HG02588 (cell line): ENCODE data around the gene ADAM15.

ENCODE experiments used
- ATAC-seq: cut with Tn5 transposase; IDR thresholded peaks from one replicate; pipeline ENCODE4 v1.9.1; 2021; ENCODE audit warnings: mild to moderate bottlenecking, moderate library complexity; ENCODE audit not compliant: unreplicated experiment

Gene ADAM15

GRCh38 chr1:155070721-155071569 is 19.8 kb downstream of the ADAM15 start:
- peak; percentile 57 for ATAC-seq

DNA sequence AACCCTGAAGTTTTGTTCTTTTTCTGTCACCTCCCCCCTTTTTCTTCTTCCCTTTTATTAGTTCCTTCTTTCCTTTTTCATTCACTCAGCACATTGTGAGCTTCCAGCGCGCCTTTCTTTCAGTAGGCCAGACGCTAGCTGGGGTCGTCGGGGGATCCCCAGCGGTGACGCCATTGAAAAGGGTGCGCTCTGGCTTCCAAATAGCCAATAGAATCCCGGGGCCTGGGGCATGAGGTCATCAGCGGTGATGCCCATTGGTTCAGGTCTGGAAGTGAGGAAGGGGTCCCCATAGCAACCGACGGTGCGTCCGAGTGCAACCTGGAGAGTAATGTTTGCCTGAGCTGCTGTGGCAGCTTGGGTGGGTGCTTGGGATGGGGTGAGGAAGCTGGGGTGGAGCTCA is 20.6 kb downstream of the ADAM15 start:
- ATAC-seq: no peak

GRCh38 chr1:155072531-155073289 is 21.6 kb downstream of the ADAM15 start:
- ATAC-seq: no peak

DNA sequence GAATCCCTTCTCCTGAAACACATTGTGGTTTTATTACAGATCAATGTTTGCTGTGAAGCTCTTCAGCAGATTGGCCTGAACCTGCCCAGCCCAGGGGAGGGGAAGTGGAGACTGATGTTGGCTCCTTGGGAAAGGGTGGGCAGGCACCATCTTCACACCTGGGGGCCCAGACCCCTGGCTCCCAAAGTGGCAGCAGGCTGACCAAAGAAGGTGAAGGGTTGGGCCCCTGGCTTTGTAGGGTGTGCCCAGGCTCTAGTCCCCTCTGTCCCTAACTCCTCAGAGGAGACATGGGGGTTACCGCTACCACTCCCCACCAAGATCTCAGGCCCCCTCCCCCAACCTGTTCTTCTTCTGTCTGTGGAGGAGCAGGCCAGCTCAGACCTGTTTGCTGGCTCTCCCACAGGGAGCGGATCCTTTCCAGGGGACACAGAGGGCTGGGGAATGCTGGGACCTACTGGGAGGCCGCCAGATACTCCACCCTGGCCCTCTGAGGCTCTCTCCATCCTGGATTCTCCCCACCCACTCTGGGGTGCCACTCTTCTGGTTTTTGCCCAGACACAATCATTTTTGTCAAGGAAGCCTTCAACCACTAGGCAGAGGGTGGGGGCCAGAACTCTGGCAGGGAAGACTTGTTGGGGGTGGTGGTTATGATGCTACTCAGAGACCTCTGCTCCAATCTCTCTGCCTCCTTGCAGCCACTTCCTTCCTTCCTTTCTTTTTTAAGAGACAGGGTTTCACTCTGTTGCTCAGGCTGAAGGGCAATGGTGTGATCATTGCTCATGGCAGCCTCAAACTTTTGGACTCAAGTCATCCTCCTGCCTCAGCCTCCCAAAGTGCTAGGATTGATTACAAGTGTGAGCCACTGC is 22.5 kb downstream of the ADAM15 start:
- no peak for ATAC-seq

GRCh38 chr1:155075535-155075934 is 24.4 kb downstream of the ADAM15 start:
- ATAC-seq: no peak

GRCh38 chr1:155076371-155076770 is 25.3 kb downstream of the ADAM15 start:
- no peak for ATAC-seq

DNA sequence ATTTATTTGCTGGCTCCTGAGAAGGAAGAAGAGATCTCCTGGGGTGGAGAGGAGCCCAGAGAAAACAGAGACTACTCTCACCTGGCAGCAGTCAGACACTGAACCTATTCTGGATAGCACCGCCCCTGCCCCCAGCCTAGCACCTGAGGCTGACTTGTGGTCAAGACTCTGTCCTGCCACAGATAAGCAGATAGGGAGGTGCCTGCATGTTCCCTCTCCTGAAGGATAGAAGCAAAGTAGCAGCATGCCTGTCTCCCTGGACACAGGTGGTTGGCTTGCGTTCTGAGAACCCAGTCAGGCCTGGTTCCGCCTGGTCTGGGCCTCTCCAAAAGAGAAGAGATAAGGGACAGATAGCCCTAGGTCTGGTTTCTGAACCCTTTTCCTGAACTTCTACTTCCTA is 26.2 kb downstream of the ADAM15 start:
- ATAC-seq: no peak

DNA sequence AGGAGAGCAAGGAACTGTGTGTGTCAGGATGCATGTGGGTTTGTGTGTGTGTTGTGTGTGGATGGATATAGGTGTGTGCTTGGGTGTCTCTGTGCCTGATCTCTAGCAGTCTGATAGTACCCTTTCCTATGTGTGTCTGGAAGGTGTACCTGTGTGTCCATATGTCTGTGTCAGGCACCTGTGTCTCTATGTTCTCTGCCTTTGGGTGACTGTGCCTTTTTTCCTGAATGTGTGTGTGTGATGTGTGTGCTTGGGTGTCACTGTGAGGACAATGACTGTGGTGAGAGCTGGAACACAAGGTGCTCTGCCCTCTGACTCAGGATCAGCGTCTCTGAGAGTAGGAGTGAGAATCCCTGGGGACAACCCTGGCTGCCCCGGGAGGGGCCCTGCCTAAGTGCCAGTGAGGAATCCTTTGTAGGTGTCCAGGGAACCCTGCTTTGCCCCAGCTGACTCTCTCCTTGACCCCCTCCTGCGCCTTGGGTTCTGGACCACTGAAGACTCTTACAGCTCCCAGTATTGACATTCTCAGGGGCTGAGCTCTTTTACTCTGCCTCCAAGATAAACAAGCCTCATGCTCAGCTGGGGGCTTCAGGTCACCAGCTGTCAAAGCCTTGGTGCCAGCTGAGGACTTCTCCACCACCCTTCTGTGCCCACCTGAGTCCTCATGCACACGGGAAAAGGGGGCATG is 26.8 kb downstream of the ADAM15 start:
- no peak for ATAC-seq

DNA sequence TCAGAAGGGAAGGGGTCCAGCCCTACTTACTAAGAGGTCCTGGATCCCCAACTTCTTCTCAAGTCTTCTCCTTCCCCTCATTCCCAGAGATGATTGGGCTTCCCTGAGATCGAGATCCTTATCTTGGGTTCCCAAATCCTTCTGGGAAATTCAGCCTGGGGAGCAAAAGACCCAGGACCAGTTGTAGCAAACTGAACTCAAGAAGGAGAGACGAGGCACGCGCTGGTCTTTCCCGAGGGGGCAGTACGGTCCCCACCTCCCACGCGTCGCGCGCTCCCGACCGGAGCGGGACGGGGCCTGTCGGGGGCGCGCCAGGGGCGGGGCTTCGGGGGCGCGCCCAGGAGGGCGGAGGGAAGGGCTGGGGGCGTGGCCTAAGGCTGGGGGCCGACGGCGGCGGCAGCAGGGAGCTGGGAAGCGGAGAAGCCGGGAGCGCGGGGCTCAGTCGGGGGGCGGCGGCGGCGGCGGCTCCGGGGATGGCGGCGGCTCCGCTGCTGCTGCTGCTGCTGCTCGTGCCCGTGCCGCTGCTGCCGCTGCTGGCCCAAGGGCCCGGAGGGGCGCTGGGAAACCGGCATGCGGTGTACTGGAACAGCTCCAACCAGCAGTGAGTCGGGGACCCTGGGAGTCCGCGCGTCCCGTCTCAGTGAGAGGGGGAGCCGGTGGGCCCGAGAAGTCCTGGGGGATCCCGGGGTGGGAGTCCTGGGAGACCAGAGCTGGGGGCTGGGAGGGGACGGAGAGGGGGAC is 27.5 kb downstream of the ADAM15 start, which contains the start of gene EFNA3:
EFNA3 (plus strand) TSS at position 369 of the 741 bp plus-strand sequence; CDS start at position 474, 105 bp downstream.
- no peak for ATAC-seq

GRCh38 chr1:155079210-155079486 is 28.0 kb downstream of the ADAM15 start:
- ATAC-seq: no peak

GRCh38 chr1:155079487-155080311 is 28.6 kb downstream of the ADAM15 start:
- no peak for ATAC-seq

GRCh38 chr1:155080312-155081228 is 29.5 kb downstream of the ADAM15 start:
- ATAC-seq: no peak

DNA sequence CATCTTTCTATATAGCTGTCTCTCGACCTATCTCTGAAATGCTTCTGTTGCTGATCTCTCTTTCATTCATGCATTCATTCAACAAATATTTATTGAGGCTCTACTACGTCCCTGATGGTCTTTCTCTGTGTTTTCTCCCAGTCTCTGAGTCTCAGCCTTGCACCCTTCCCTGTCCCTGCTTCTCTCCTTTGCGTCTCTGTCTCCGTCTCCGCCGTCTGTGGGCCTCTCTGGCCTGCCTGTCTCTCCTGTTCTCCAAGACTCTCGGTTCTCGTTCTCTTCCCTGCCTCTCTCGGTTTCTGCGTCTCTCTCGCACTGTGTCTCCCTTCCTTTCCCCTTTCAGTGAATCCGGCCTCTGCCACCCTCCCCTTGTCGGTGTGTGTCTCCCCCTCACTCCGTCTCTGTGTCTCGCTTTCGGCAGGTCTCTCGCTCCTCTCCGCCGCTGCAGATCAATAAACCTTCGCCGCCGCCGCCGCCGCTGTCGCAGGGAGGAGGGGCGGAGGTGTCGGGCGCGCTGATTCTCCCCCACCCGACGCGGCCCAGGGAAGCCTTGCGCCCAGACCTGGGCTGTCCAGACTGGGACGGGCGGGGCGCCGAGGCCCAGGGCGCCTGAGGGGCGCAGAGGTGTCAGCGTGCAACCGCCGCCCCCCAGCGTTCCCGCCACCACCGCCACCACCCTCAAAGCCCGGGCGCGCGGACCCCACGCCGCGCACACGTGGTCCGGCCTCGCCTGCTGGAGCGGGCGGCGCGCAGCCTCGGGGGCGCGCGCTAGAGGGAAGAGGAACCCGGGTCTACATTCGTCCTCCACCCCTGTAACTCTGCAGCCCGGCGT is 30.6 kb downstream of the ADAM15 start:
- no peak for ATAC-seq

- ATAC-seq: no peak
Observed at GRCh38 chr1:155082301-155083051, 31.4 kb downstream of the ADAM15 start.

- no peak for ATAC-seq
Observed at GRCh38 chr1:155083052-155083541, 32.0 kb downstream of the ADAM15 start.
